B cell (primary cell): ENCODE data around the gene BLM. TPM values are rescaled to one million over a fixed set of nuclear protein-coding genes. Genes with fewer than 3 reads are reported as not detected.
"Not testable (repeated sequence)": the region's sequence is repeated elsewhere in the genome, so short reads cannot be mapped to it uniquely, and the experiment has no call there.

Source experiments
- ATAC-seq: fragments of 200-7000 bp; cut with Tn5 transposase; one replicate; pipeline ENCODE4 v1.10.0; 2021; ENCODE audit warnings: low read depth, mild to moderate bottlenecking, moderate number of reproducible peaks, moderate library complexity
- CTCF ChIA-PET: fragments of 350-600 bp; sonication (Branson Sonifier 250); formaldehyde crosslinking; loops from one replicate; lab custom pipeline; 2021; ENCODE audit warnings: antibody characterized with exemption, inconsistent platforms; lab: Charles Lee
- POLR2A ChIA-PET: fragments of 350-600 bp; sonication (Branson Sonifier 250); formaldehyde crosslinking; loops from one replicate; lab custom pipeline; 2021; ENCODE audit warnings: antibody characterized with exemption; lab: Charles Lee
- DNase-seq: peaks from one replicate; pipeline ENCODE4 v3.0.0; 2013
- H2AFZ ChIP-seq: 2 replicates; pipeline ENCODE4 v1.6.1; 2012; ENCODE audit warnings: mild to moderate bottlenecking, low read depth, low read length; ENCODE audit not compliant: insufficient read depth, poor library complexity, severe bottlenecking
- H3K27ac ChIP-seq, 2 donors: 1 replicate in 1 of 2; 2 replicates in 1 of 2; pipeline ENCODE4 v1.5.1; 2012 to 2013; ENCODE audit warnings: low read length in 2 of 2, mild to moderate bottlenecking in 2 of 2, moderate library complexity in 1 of 2
- H3K27me3 ChIP-seq, 4 experiments: fragments of 200-600 bp in 1 of 4; sonication (generic) in 1 of 4; replicated peaks in 1 of 4; 1 replicate in 2 of 4; 2 replicates in 2 of 4; pipeline versions ENCODE4 v1.6.1 to v1.7.0; 2013 to 2016; ENCODE audit warnings: low read length in 3 of 4, mild to moderate bottlenecking in 2 of 4, mixed read lengths in 1 of 4, moderate library complexity in 1 of 4; ENCODE audit not compliant: insufficient read depth in 4 of 4, control insufficient read depth in 3 of 4; ENCODE audit errors: control extremely low read depth in 1 of 4
- H3K36me3 ChIP-seq, 2 experiments: replicated peaks in 1 of 2; 1 replicate in 1 of 2; 2 replicates in 1 of 2; pipeline versions ENCODE4 v1.6.1 to v1.7.1; 2013; ENCODE audit warnings: low read length in 1 of 2; ENCODE audit not compliant: insufficient read depth in 2 of 2, control insufficient read depth in 1 of 2; ENCODE audit errors: control extremely low read depth in 1 of 2, extremely low read depth in 1 of 2
- H3K4me1 ChIP-seq, 2 donors: fragments of 200-600 bp in 1 of 2; sonication (generic) in 1 of 2; 1 replicate in 1 of 2; 2 replicates in 1 of 2; pipeline versions ENCODE4 v1.5.1 to v1.6.1; 2013 to 2017; ENCODE audit warnings: low read length in 2 of 2; ENCODE audit not compliant: control insufficient read depth in 2 of 2, insufficient read depth in 2 of 2
- H3K4me2 ChIP-seq: replicated peaks from 2 replicates; pipeline ENCODE3; 2012; ENCODE audit warnings: mild to moderate bottlenecking, low read depth, low read length; ENCODE audit not compliant: poor library complexity, severe bottlenecking
- H3K4me3 ChIP-seq, 5 experiments: fragments of 200-600 bp in 1 of 5; sonication (generic) in 1 of 5; 1 replicate in 3 of 5; 2 replicates in 2 of 5; pipeline versions ENCODE4 v1.5.1 to v1.7.0; 2011 to 2016; ENCODE audit warnings: low read length in 4 of 5, mild to moderate bottlenecking in 4 of 5, low read depth in 2 of 5, control low read depth in 1 of 5, moderate library complexity in 1 of 5; ENCODE audit not compliant: insufficient read depth in 1 of 5; ENCODE audit errors: control extremely low read depth in 1 of 5, extremely low read depth in 1 of 5
- H3K79me2 ChIP-seq: fragments of 200-600 bp; sonication (generic); one replicate; pipeline ENCODE4 v1.6.0; 2016; ENCODE audit warnings: low read length; ENCODE audit not compliant: control insufficient read depth, insufficient read depth
- H3K9ac ChIP-seq: fragments of 200-600 bp; sonication (generic); 2 replicates; pipeline ENCODE4 v1.6.1; 2017; ENCODE audit warnings: mild to moderate bottlenecking, low read length, moderate library complexity
- H3K9me3 ChIP-seq, 3 donors: one replicate each; pipeline versions ENCODE4 v1.6.1 to v1.7.1; 2013; ENCODE audit warnings: low read length in 2 of 3; ENCODE audit not compliant: control insufficient read depth in 2 of 3, insufficient read depth in 1 of 3; ENCODE audit errors: control extremely low read depth in 1 of 3
- H4K20me1 ChIP-seq: 2 replicates; pipeline ENCODE4 v1.6.0; 2012; ENCODE audit warnings: mild to moderate bottlenecking, low read length; ENCODE audit not compliant: insufficient read depth, control insufficient read depth, poor library complexity, severe bottlenecking
- H3K27ac Mint-ChIP-seq: one replicate; pipeline ENCODE4 v1.8.0; 2021; ENCODE audit warnings: mixed read lengths
- H3K27me3 Mint-ChIP-seq: one replicate; pipeline ENCODE4 v1.8.0; 2021; ENCODE audit warnings: mixed read lengths
- H3K4me1 Mint-ChIP-seq: one replicate; pipeline ENCODE4 v1.8.0; 2021; ENCODE audit warnings: mixed read lengths
- H3K4me3 Mint-ChIP-seq: one replicate; pipeline ENCODE4 v1.8.0; 2021; ENCODE audit warnings: mixed read lengths
- H3K9me3 Mint-ChIP-seq: one replicate; pipeline ENCODE4 v1.8.0; 2022; ENCODE audit warnings: mixed read lengths; ENCODE audit not compliant: insufficient read depth
- EZH2 ChIP-seq: IDR thresholded peaks from 2 replicates; pipeline ENCODE4 v1.6.1; 2012; ENCODE audit warnings: borderline replicate concordance, low read depth, mild to moderate bottlenecking, moderate library complexity, low read length; ENCODE audit not compliant: insufficient read depth, poor library complexity, severe bottlenecking
- WGBS: methylation state at CpG from one replicate; pipeline ENCODE4 v1.1.5; 2013; ENCODE audit warnings: missing lambda C conversion rate; ENCODE audit not compliant: insufficient coverage; 5-methylcytosine and 5-hydroxymethylcytosine counted together
- intact Hi-C: fragments of 100-400 bp; cut with micrococcal nuclease; formaldehyde crosslinking; loops from one replicate; pipeline ENCODE4 v1.10.0; 2022
- polyA plus RNA-seq: library from polyadenylated mRNA; depleted of rRNA; stranded (reverse); fragments of >200 nt; gene quantifications from 2 replicates; pipeline ENCODE4 v1.2.3, GENCODE V29; 2012
- total RNA-seq, 2 donors: library from RNA; stranded (reverse); fragments of 120-200 nt in 1 of 2; gene quantifications; 1 replicate in 1 of 2; 2 replicates in 1 of 2; pipeline versions ENCODE4 v1.2.3 to v1.2.4, GENCODE V29; 2013 to 2022
- TF ChIP-seq, protein P1 (sequence below): fragments of 200-600 bp; IDR thresholded peaks from one replicate; pipeline ENCODE4 v1.8.0; 2022; ENCODE audit warnings: antibody characterized with exemption, mild to moderate bottlenecking

The BLM gene
- total and polyA plus RNA-seq, 2 donors (not counting 1 experiment from before 2014, with no cell fraction given) = 5.2 to 17.4 TPM

DNA sequence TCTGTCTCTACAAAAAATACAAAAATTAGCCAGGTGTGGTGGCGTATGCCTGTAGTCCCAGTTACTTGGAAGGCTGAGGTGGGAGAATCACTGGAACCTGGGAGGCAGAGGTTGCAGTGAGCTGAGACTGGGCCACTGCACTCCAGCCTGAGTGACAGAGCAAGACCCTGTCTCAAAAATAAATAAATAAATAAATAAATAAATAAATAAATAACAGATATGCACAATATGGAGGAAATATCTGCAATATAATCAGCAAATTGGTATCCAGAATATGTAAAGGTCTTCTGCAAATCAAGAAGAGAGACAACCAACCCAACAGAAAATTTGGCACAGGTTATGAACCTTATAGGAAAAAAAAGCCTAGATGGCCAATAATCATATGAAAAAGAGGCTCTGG lies 132.3 kb downstream of the BLM start:
- DNase-seq, H3K9me3 Mint-ChIP-seq, H3K9ac ChIP-seq, ATAC-seq, H3K27ac Mint-ChIP-seq, H3K79me2 ChIP-seq, H3K27me3 Mint-ChIP-seq, intact Hi-C loops, H3K4me3 Mint-ChIP-seq, H4K20me1 ChIP-seq, H3K27ac ChIP-seq, H3K9me3 ChIP-seq, H3K4me2 ChIP-seq, H3K27me3 ChIP-seq, H3K4me3 ChIP-seq, H2AFZ ChIP-seq, H3K36me3 ChIP-seq: not testable (repeated sequence)
- H3K4me1 Mint-ChIP-seq = peaks cover 50% of the 10 kb centered on the region
- no CpG with 5 or more reads among the region's 1 CpG for WGBS
- H3K4me1 ChIP-seq = peaks cover 48 to 53% of the 10 kb centered on the region in 2 donors
- POLR2A ChIA-PET = interaction anchor here (0.9 kb wide), 1 partner anchor 36 kb away, joined by 4 read pairs; no protein-coding TSS in a partner anchor
- CTCF ChIA-PET = interaction anchor here (0.7 to 2.5 kb wide), 4 partner anchors 10 to 36 kb away, joined by 4 to 12 read pairs (median 6); no protein-coding TSS in a partner anchor

DNA sequence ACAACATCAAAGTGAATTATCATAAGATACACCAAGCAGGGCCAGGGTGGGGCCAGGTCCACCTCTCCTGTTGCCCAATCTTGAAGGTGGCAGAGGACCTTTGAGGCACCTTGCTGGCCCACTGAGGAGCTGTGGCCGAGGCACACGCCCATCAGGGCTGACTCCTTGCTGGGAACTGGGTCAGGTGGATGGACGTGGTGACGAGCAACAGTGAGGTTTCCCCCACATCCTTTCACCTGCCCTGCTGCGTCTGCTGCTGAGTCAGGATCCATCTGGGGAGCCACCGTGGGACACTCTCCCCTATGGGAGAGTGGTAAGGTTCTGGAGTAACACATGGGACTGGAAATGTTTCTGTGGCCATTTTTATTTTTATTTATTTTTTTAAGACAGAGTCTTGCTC lies 134.0 kb downstream of the BLM start:
- DNase-seq (no peak), ATAC-seq (no peak)
- H2AFZ ChIP-seq = no peak overlapping the region
- peaks cover 54 to 56% of the 10 kb centered on the region in 2 donors for H3K4me1 ChIP-seq
- no peak overlapping the region for H3K9ac ChIP-seq
- H3K27ac ChIP-seq = no peak overlapping the region
- Mint-ChIP-seq H3K9me3 (no peaks in the 10 kb centered on the region), H3K4me1 (peaks cover 54% of the 10 kb centered on the region), H3K27me3 (no peaks in the 10 kb centered on the region), H3K27ac (peak overlapping the region; percentile 41), H3K4me3 (peak overlapping the region; percentile 66)
- intact Hi-C loops = loop anchor here (5.0 kb wide), 1 partner anchor 36 kb away; no protein-coding TSS in a partner anchor
- no peaks in the 10 kb centered on the region for H3K9me3 ChIP-seq
- no peaks in the 10 kb centered on the region for H4K20me1 ChIP-seq
- no peak overlapping the region for H3K4me2 ChIP-seq
- TF ChIP-seq, protein P1, sequence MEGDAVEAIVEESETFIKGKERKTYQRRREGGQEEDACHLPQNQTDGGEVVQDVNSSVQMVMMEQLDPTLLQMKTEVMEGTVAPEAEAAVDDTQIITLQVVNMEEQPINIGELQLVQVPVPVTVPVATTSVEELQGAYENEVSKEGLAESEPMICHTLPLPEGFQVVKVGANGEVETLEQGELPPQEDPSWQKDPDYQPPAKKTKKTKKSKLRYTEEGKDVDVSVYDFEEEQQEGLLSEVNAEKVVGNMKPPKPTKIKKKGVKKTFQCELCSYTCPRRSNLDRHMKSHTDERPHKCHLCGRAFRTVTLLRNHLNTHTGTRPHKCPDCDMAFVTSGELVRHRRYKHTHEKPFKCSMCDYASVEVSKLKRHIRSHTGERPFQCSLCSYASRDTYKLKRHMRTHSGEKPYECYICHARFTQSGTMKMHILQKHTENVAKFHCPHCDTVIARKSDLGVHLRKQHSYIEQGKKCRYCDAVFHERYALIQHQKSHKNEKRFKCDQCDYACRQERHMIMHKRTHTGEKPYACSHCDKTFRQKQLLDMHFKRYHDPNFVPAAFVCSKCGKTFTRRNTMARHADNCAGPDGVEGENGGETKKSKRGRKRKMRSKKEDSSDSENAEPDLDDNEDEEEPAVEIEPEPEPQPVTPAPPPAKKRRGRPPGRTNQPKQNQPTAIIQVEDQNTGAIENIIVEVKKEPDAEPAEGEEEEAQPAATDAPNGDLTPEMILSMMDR = no peak
- no peak for TF ChIP-seq EZH2
- ChIA-PET CTCF (interaction anchor here (1.0 to 2.5 kb wide), 5 partner anchors 9 to 83 kb away, joined by 4 to 12 read pairs (median 7); partner anchors contain the start of gene UNC45A), POLR2A (interaction anchor here (2.0 to 2.9 kb wide), 3 partner anchors 11 to 33 kb away, joined by 5 to 28 read pairs (median 12); no protein-coding TSS in a partner anchor)
- H3K27me3 ChIP-seq = no peaks in the 10 kb centered on the region
- H3K4me3 ChIP-seq = no peak overlapping the region
- no peaks in the 10 kb centered on the region for H3K79me2 ChIP-seq
- WGBS = 100% methylated on average over 1 of the region's 6 CpGs
- H3K36me3 ChIP-seq = no peaks in the 10 kb centered on the region
